Measurements from ENCODE around the gene ATP10B. TPM values are rescaled to one million over a fixed set of nuclear protein-coding genes. Genes with fewer than 3 reads are reported as not detected.

Gene ATP10B
- total RNA-seq (2021; ENCODE audit: unreplicated experiment) (not detected), Bru-seq, nascent RNA (not detected), BruChase-seq, experiment 1, labeled RNA remaining after a 2-hour chase (percentile 0 among the genes with signal in this experiment), BruChase-seq, experiment 2, labeled RNA remaining after a 6-hour chase (percentile 0 among the genes with signal in this experiment)
- polyA plus RNA-seq (2012; ENCODE audit: insufficient read length): not detected
- long read RNA-seq: 0 reads

GRCh38 chr5:160852049-160852448, at the start of gene ATP10B:
TSS of gene ATP10B (minus strand) at chr5:160852211. CDS start at chr5:160688074, 164,137 bp downstream.
- POLR2A ChIA-PET: no interaction called here
- intact Hi-C loops (cut with micrococcal nuclease; ENCODE audit: unreplicated experiment) (no loop called here), in situ Hi-C loops (cut with HindIII; ENCODE audit: low pct_unique_long_range_greater_than_20kb, low sequenced_read_pairs) (no loop called here)
- no peaks in the 10 kb centered on the region; the same call in 1 of the 2 replicates for H3K9me3 ChIP-seq (ENCODE audit: control insufficient read depth, insufficient read depth, low read depth, low read length)
- H3K4me3 ChIP-seq (ENCODE audit: low read depth in 2 of 2, low read length in 2 of 2): no peak within 1 kb of the TSS
- H3K27ac ChIP-seq (ENCODE audit: low read length): no peak within 1 kb of the TSS
- H3K4me1 ChIP-seq (ENCODE audit: control insufficient read depth, insufficient read depth, low read length): no peaks in the 10 kb centered on the region
- CTCF ChIA-PET: no interaction called here
- no peaks in the 10 kb centered on the region for H3K27me3 ChIP-seq (ENCODE audit: control insufficient read depth, insufficient read depth, low read length)
- no peak for TF ChIP-seq POLR2AphosphoS5 (IDR thresholded peaks at IDR 0.05; ENCODE audit: low read depth, low read length)
- no peak for TF ChIP-seq SIN3A (IDR thresholded peaks at IDR 0.05; ENCODE audit: borderline replicate concordance, insufficient read depth, low read depth, low read length)
- TF ChIP-seq REST (IDR thresholded peaks at IDR 0.05; ENCODE audit: insufficient read depth in 1 of 2, low read depth in 2 of 2, low read length in 1 of 2): no peak
- TF ChIP-seq CTCF (IDR thresholded peaks at IDR 0.05): no peak
- TF ChIP-seq TCF7L2 (IDR thresholded peaks at IDR 0.05; ENCODE audit: low read depth, low read length): no peak
- no peak for ATAC-seq
- no TSS peak for BruUV-seq (replicated peaks)
- DNase-seq (ENCODE audit: low read depth, low spot score): no peak
- H3K36me3 ChIP-seq (ENCODE audit: control insufficient read depth, insufficient read depth, low read length): no peaks in the 10 kb centered on the region

GRCh38 chr5:160901656-160902055, 49.6 kb upstream of the ATP10B start:
- CTCF ChIA-PET: no interaction called here
- in situ Hi-C loops (cut with HindIII; ENCODE audit: low pct_unique_long_range_greater_than_20kb, low sequenced_read_pairs) (no loop called here), intact Hi-C loops (cut with micrococcal nuclease; ENCODE audit: unreplicated experiment) (no loop called here)
- Histone ChIP-seq H3K4me1 (ENCODE audit: control insufficient read depth, insufficient read depth, low read length) (no peaks in the 10 kb centered on the region), H3K27ac (ENCODE audit: low read length) (no peak overlapping the region), H3K4me3 (ENCODE audit: low read depth in 2 of 2, low read length in 2 of 2) (no peak overlapping the region), H3K27me3 (ENCODE audit: control insufficient read depth, insufficient read depth, low read length) (no peaks in the 10 kb centered on the region), H3K9me3 (ENCODE audit: control insufficient read depth, insufficient read depth, low read depth, low read length) (no peaks in the 10 kb centered on the region), H3K36me3 (ENCODE audit: control insufficient read depth, insufficient read depth, low read length) (no peaks in the 10 kb centered on the region)
- TF ChIP-seq REST (IDR thresholded peaks at IDR 0.05; ENCODE audit: insufficient read depth in 1 of 2, low read depth in 2 of 2, low read length in 1 of 2) (no peak), TCF7L2 (IDR thresholded peaks at IDR 0.05; ENCODE audit: low read depth, low read length) (no peak), CTCF (IDR thresholded peaks at IDR 0.05) (no peak), SIN3A (IDR thresholded peaks at IDR 0.05; ENCODE audit: borderline replicate concordance, insufficient read depth, low read depth, low read length) (no peak), POLR2AphosphoS5 (IDR thresholded peaks at IDR 0.05; ENCODE audit: low read depth, low read length) (no peak)
- DNase-seq (ENCODE audit: low read depth, low spot score): no peak
- BruUV-seq (replicated peaks): no TSS peak
- ATAC-seq: no peak
- POLR2A ChIA-PET: no interaction called here
